ENCODE data around the gene FFAR4.

The FFAR4 gene

DNA sequence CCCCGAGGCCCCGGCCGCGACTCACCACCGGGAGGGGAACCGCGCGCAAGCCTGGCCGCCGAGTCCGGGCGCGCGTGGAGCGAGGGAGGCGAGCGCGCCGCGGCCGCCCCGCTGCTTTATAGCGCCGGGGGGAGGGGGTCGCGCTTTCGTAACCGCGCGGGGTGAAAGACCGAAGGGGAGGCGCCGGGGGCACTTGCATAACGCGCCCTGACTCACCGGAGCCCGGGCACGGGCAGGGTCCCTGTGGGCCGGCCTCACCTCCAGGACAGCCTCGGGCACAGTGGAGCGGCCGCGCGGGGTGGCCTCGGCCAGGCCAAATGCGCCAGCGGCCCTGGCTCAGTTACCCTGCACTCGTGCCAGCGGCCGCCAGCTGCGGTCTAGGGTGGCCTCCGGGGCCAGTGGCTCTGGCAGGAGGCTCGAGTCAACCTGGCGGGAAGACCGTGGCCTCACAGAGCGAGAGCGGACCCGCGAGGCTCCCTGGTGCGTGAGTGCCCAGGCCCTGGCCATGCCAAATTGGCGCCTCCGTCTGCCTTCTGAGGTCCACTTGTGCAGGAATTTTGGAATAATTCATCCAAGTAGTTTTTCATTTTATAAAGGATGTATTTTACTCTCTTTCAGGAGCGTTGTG lies 34.8 kb downstream of the FFAR4 start, which contains the start of gene RBP4:
Gene RBP4 (minus strand): TSS at position 90 of the 628 bp plus-strand sequence. CDS start 207 bp downstream, outside the sequence.
- DNase-seq: no peak

DNA sequence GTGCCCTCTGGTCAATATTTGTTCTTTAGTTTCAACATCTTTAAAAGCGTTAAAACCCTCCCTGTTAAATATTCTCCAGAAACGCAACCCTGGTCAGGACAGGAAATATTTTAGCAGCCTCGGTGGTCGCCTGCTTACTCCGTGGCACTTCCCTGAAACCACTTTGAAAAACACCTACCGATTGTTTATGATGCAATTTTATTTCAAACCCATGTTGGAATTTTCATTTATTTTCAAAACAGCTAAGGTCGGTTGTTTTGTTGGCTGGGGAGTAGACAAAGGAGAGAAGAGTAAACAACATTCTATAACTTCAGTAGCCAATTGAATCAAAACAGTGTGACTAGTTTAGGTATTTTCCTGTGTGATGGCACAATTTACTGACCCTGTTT lies 35.3 kb downstream of the FFAR4 start:
- no peak for DNase-seq

DNA sequence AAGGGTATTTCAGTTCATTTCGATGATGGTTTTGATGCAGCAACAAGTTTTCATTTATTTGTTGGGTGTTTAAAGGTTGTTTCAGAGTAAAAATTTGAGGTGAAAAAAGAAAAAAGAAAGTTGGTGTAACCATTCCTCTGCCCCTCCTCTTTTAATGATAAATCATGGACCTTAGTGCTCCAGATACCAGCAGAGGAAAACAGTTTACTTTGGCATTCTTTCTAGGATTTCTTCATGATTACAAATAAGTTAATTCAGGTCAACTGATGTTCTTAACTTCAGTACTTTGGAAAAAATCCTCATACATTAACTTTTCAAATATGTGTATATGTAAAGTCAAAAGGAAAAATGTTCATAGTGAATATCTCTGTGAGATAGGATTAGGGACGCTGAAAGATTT lies 36.6 kb downstream of the FFAR4 start:
- no peak for DNase-seq

GRCh38 chr10:93604146-93604545 lies 37.7 kb downstream of the FFAR4 start:
- DNase-seq: no peak

GRCh38 chr10:93608421-93608820 lies 42.0 kb downstream of the FFAR4 start:
- no peak for DNase-seq

DNA sequence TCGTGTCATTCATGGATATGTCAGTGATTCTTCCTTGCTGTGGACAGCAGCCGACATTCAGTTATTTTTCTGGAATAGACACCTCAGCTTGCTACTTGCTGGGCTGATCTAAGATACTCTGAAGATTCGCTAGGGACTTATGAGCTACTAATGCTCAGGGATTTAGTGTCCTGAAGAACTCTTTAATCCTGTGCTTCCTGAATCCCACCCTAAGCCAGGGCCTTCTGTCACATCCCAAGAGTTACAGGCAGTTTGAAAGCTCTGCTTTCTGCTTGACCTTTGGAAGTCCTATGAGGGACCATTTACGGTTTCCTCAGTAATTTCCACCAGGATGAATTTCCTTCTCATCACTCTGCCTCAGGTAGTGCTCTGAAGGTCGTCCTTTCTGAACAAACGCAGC lies 45.8 kb downstream of the FFAR4 start, which contains the start of gene PDE6C:
Gene PDE6C (plus strand): TSS at position 227 of the 400 bp plus-strand sequence. CDS start 189 bp downstream, outside the sequence.
- no peak for DNase-seq

DNA sequence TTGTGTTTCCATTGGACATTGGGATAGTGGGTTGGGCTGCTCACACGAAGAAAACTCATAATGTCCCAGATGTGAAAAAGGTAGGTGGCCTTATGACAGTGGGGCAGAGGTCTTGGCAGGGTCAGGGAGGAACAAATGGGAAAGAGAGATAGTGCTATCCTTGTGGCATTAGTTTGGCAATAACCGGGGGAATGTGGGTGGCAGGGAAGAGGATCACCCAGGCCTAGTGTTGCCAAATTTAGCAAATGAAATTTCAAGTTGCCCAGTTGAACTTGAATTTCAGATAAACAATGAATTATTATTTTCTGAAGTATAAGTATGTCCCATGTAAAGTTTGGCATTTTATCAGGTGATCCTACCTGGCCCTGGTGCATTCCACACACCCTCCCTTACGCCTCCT lies 46.7 kb downstream of the FFAR4 start:
- DNase-seq: no peak

- no peak for DNase-seq
Observed at GRCh38 chr10:93614101-93614825, 47.8 kb downstream of the FFAR4 start.

- no peak for DNase-seq
Observed at GRCh38 chr10:93615576-93616235, 49.2 kb downstream of the FFAR4 start.

- no peak for DNase-seq
Observed at GRCh38 chr10:93620925-93621324, 54.5 kb downstream of the FFAR4 start.

DNA sequence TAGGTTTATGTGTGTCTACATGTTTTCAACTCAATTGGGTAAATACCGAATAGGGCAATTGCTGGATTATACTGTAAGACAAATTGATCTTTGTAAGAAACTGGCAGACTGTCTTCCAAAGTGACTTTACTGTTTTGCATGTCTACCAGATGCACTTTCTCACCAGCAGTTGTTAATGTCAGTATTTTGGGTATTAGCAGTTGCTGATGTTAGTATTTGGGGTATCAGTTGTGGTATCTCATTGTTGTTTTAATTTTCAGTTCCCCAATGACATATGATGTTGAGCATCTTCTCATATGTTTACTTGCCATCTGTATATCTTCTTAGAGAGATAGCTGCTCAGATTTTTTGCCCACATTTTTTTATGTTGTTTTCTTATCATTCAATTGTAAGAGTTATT lies 56.5 kb downstream of the FFAR4 start:
- DNase-seq: no peak

GRCh38 chr10:93628858-93629257 lies 62.4 kb downstream of the FFAR4 start:
- DNase-seq: no peak

GRCh38 chr10:93629647-93630305 lies 63.3 kb downstream of the FFAR4 start:
- DNase-seq: no peak

DNA sequence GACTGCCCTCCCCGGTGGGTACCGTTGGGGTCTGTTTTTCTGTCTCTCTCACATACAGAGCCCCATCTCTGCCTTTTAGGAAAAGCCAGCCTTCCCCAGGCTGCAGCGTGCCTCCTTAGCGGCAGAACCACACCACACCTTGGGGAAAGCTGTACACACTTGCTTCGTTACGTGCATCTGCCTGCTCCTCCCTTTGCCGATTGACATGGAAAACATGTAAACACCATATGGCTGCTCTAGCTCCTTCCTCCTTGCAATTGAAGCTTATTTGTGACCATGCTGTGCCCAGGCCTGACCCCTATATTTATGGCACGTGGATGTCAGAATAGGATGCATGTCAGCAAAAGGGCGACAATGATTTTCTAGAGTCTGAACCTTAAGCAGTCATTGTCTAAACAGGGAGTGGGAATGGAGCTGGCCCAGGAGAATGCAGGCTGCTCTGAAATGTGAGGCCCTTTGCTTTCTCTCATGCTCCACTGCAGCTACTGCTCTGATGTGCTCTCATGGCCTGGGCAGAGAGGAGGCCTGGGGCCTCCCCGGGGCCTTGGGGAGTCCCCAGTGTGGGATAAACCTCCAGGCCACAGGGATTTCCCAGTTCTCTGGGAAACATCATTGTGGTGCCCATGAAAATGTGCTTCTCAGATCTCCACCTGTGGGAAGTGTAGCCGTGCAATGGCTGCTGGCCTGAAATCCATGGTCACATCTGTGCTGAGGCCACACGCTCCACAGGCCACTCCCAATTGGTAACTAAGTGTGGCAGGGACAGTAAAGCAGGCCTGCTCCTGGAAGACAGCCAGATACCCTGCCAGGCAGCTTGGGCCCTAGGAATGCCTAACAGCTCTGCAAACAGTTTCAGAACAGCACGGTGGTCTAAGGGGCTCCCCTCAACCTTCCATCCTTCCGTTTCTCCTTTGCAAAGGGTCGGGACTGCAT lies 64.4 kb downstream of the FFAR4 start:
- no peak for DNase-seq

Measured in stimulated activated CD4-positive, alpha-beta T cell treated with anti-CD3 and anti-CD28 coated beads, Interleukin-2, amount 100 ng/mL, for 48 hours (primary cell).